Astrocyte (in vitro differentiated cells and primary cell): Measurements from ENCODE around the gene PPP2R2B. TPM values are rescaled to one million over a fixed set of nuclear protein-coding genes. Genes with fewer than 3 reads are reported as not detected.

Experiments used
- DNase-seq: peaks from one replicate; pipeline ENCODE4 v3.0.0-alpha.2; 2010; ENCODE audit warnings: low read depth
- FAIRE-seq: peaks from 2 replicates; lab custom pipeline; 2011; peaks lifted over from hg19 to GRCh38; lab: Jason Lieb, UNC
- H2AFZ ChIP-seq: 2 replicates; pipeline ENCODE4 v1.6.0; 2012; ENCODE audit warnings: low read depth, low read length, inconsistent platforms
- H3K27ac ChIP-seq: 2 replicates; pipeline ENCODE4 v1.5.1; 2011; ENCODE audit warnings: low read depth, low read length, inconsistent platforms
- H3K27me3 ChIP-seq: 2 replicates; pipeline ENCODE4 v1.6.0; 2011; ENCODE audit warnings: low read length, inconsistent platforms; ENCODE audit not compliant: insufficient read depth
- H3K36me3 ChIP-seq: 2 replicates; pipeline ENCODE4 v1.5.1; 2011; ENCODE audit warnings: low read length, inconsistent platforms; ENCODE audit not compliant: insufficient read depth
- H3K4me1 ChIP-seq: 2 replicates; pipeline ENCODE4 v1.5.1; 2011; ENCODE audit warnings: low read length, inconsistent platforms; ENCODE audit not compliant: insufficient read depth
- H3K4me2 ChIP-seq: 2 replicates; pipeline ENCODE4 v1.6.0; 2012; ENCODE audit warnings: low read length, inconsistent platforms
- H3K4me3 ChIP-seq: 2 replicates; pipeline ENCODE4 v1.5.1; 2011; ENCODE audit warnings: low read depth, mild to moderate bottlenecking, low read length, inconsistent platforms; ENCODE audit not compliant: insufficient read depth
- H3K79me2 ChIP-seq: 2 replicates; pipeline ENCODE4 v1.6.0; 2012; ENCODE audit warnings: mild to moderate bottlenecking, low read length, inconsistent platforms; ENCODE audit not compliant: insufficient read depth
- H3K9ac ChIP-seq: 2 replicates; pipeline ENCODE4 v1.6.0; 2012; ENCODE audit warnings: mild to moderate bottlenecking, low read length, inconsistent platforms
- H3K9me3 ChIP-seq: 2 replicates; pipeline ENCODE4 v1.5.1; 2012; ENCODE audit warnings: low read depth, mild to moderate bottlenecking, low read length, inconsistent platforms; ENCODE audit not compliant: insufficient read depth
- H4K20me1 ChIP-seq: 2 replicates; pipeline ENCODE4 v1.6.0; 2012; ENCODE audit warnings: low read length, inconsistent platforms; ENCODE audit not compliant: insufficient read depth
- H3K27ac Mint-ChIP-seq: one replicate; pipeline ENCODE4 v1.8.0; 2021; ENCODE audit warnings: mild to moderate bottlenecking, mixed read lengths; ENCODE audit not compliant: unreplicated experiment
- H3K27me3 Mint-ChIP-seq: one replicate; pipeline ENCODE4 v1.8.0; 2021; ENCODE audit warnings: low read depth, mixed read lengths; ENCODE audit not compliant: unreplicated experiment
- H3K36me3 Mint-ChIP-seq: one replicate; pipeline ENCODE4 v1.8.0; 2021; ENCODE audit warnings: low read depth, mixed read lengths; ENCODE audit not compliant: unreplicated experiment
- H3K4me1 Mint-ChIP-seq: one replicate; pipeline ENCODE4 v1.8.0; 2021; ENCODE audit warnings: low read depth, mixed read lengths; ENCODE audit not compliant: unreplicated experiment
- H3K4me3 Mint-ChIP-seq: one replicate; pipeline ENCODE4 v1.8.0; 2021; ENCODE audit warnings: mild to moderate bottlenecking, moderate library complexity, mixed read lengths; ENCODE audit not compliant: unreplicated experiment
- H3K9me3 Mint-ChIP-seq: one replicate; pipeline ENCODE4 v1.8.0; 2021; ENCODE audit warnings: mild to moderate bottlenecking, mixed read lengths; ENCODE audit not compliant: unreplicated experiment
- CTCF ChIP-seq: IDR thresholded peaks from 2 replicates; pipeline ENCODE4 v1.5.1; 2011; ENCODE audit warnings: low read depth, mild to moderate bottlenecking, inconsistent platforms, low read length, moderate library complexity; ENCODE audit not compliant: insufficient read depth
- EZH2 ChIP-seq: IDR thresholded peaks from 2 replicates; pipeline ENCODE4 v1.6.1; 2012; ENCODE audit warnings: mild to moderate bottlenecking, low read length, inconsistent platforms; ENCODE audit not compliant: insufficient read depth
- total RNA-seq: library from RNA; stranded (reverse); gene quantifications from 2 replicates; pipeline ENCODE4 v1.2.1, GENCODE V29; 2021

PPP2R2B gene
- total RNA-seq, 1 donor from 2014 or later: 5.2 TPM

GRCh38 chr5:146880966-146881365 is 2.4 kb upstream of the PPP2R2B start:
- Histone ChIP-seq H3K4me3 (no peak overlapping the region), H3K9me3 (no peaks in the 10 kb centered on the region), H2AFZ (no peak overlapping the region), H4K20me1 (no peaks in the 10 kb centered on the region), H3K4me1 (peaks cover 8% of the 10 kb centered on the region), H3K79me2 (no peaks in the 10 kb centered on the region), H3K9ac (no peak overlapping the region), H3K27me3 (peaks cover 8% of the 10 kb centered on the region), H3K4me2 (no peak overlapping the region), H3K27ac (no peak overlapping the region), H3K36me3 (no peaks in the 10 kb centered on the region)
- Mint-ChIP-seq H3K27ac (no peak overlapping the region), H3K27me3 (peaks cover 25% of the 10 kb centered on the region), H3K9me3 (no peaks in the 10 kb centered on the region), H3K36me3 (peaks cover 1% of the 10 kb centered on the region), H3K4me3 (no peak overlapping the region), H3K4me1 (peaks cover 3% of the 10 kb centered on the region)
- no peak for FAIRE-seq
- TF ChIP-seq CTCF: no peak
- TF ChIP-seq EZH2: no peak
- DNase-seq: no peak

- peak overlapping the region; percentile 94 for H2AFZ ChIP-seq
Observed at GRCh38 chr5:146877783-146878475, 628 bp downstream of the PPP2R2B start.

More at GRCh38 chr5:146877783-146878475, 628 bp downstream of the PPP2R2B start:
- peaks cover 26% of the 10 kb centered on the region for H3K27me3 Mint-ChIP-seq
- H3K4me2 ChIP-seq: peak overlapping the region; percentile 94
- H3K9me3 Mint-ChIP-seq: no peaks in the 10 kb centered on the region
- peaks cover 8% of the 10 kb centered on the region for H3K4me1 ChIP-seq
- no peaks in the 10 kb centered on the region for H4K20me1 ChIP-seq
- H3K79me2 ChIP-seq: no peaks in the 10 kb centered on the region
- no peaks in the 10 kb centered on the region for H3K9me3 ChIP-seq
- peak overlapping the region; percentile 92 for H3K4me3 Mint-ChIP-seq
- FAIRE-seq (no peak), DNase-seq (peak; percentile 46)
- no peak overlapping the region for H3K27ac ChIP-seq
- no peaks in the 10 kb centered on the region for H3K36me3 ChIP-seq
- peaks cover 10% of the 10 kb centered on the region for H3K4me1 Mint-ChIP-seq
- peak overlapping the region; percentile 65 for H3K9ac ChIP-seq
- no peak for TF ChIP-seq EZH2
- no peak for TF ChIP-seq CTCF
- no peak overlapping the region for H3K27ac Mint-ChIP-seq
- peaks cover 8% of the 10 kb centered on the region for H3K27me3 ChIP-seq
- H3K36me3 Mint-ChIP-seq: no peaks in the 10 kb centered on the region
- peak overlapping the region; percentile 77 for H3K4me3 ChIP-seq
